ENCODE data around the gene DCAF5.

GRCh38 chr14:69048456-69048855, 104.5 kb downstream of the DCAF5 start:
- no peak for TF ChIP-seq CTCF (IDR thresholded peaks at IDR 0.05)
- TF ChIP-seq EZH2 (IDR thresholded peaks at IDR 0.05; ENCODE audit: borderline replicate concordance, insufficient read depth, low read depth, low read length, poor library complexity, severe bottlenecking): no peak

All from B cell (primary cell).